ENCODE results near the gene FMN1. TPM values are rescaled to one million over a fixed set of nuclear protein-coding genes. Genes with fewer than 3 reads are reported as not detected.

FMN1 gene
- total RNA-seq, 4 donors from 2014 or later = 32.6 to 102 (median 63.0) TPM

- intact Hi-C loops (cut with DNase I; ENCODE audit: low total_unique reads) (no loop called here), in situ Hi-C loops (cut with MboI; ENCODE audit: low pct_ligation_motif_present in 1 of 4, low pct_unique_long_range_greater_than_20kb in 1 of 4, low sequenced_read_pairs in 3 of 4) (no loop called here)
- H3K9me3 ChIP-seq = no peaks in the 10 kb centered on the region
- DNase-seq = peak; percentile 33
- no peaks in the 10 kb centered on the region for H3K27me3 ChIP-seq
- TF ChIP-seq POLR2AphosphoS5 (IDR thresholded peaks at IDR 0.05) (no peak), POLR2A (IDR thresholded peaks at IDR 0.05) (no peak), EP300 (IDR thresholded peaks at IDR 0.05; ENCODE audit: low read depth) (no peak)
- TF ChIP-seq, protein P1, sequence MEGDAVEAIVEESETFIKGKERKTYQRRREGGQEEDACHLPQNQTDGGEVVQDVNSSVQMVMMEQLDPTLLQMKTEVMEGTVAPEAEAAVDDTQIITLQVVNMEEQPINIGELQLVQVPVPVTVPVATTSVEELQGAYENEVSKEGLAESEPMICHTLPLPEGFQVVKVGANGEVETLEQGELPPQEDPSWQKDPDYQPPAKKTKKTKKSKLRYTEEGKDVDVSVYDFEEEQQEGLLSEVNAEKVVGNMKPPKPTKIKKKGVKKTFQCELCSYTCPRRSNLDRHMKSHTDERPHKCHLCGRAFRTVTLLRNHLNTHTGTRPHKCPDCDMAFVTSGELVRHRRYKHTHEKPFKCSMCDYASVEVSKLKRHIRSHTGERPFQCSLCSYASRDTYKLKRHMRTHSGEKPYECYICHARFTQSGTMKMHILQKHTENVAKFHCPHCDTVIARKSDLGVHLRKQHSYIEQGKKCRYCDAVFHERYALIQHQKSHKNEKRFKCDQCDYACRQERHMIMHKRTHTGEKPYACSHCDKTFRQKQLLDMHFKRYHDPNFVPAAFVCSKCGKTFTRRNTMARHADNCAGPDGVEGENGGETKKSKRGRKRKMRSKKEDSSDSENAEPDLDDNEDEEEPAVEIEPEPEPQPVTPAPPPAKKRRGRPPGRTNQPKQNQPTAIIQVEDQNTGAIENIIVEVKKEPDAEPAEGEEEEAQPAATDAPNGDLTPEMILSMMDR (IDR thresholded peaks at IDR 0.05) = peak; percentile 26 to 43 (median 33)
- no peak overlapping the region for H3K4me3 ChIP-seq
- no peaks in the 10 kb centered on the region for H3K36me3 ChIP-seq
- no peak overlapping the region for H3K27ac ChIP-seq
- WGBS, 2 donors (ENCODE audit: low coverage in 1 of 2) = 66 to 84% methylated on average over 3 of the region's 3 CpGs
- H3K4me1 ChIP-seq = no peaks in the 10 kb centered on the region
Observed at GRCh38 chr15:33226559-33227181, 32.2 kb upstream of the FMN1 start.

GRCh38 chr15:33218071-33218491 is 23.6 kb upstream of the FMN1 start:
- 40 to 58% methylated on average over 2 of the region's 2 CpGs for WGBS, 2 donors (ENCODE audit: low coverage in 1 of 2)
- Histone ChIP-seq H3K36me3 (no peaks in the 10 kb centered on the region), H3K9me3 (no peaks in the 10 kb centered on the region), H3K4me3 (no peak overlapping the region), H3K4me1 (peaks cover 0 to 7% (median 2%) of the 10 kb centered on the region in 4 donors), H3K27me3 (no peaks in the 10 kb centered on the region), H3K27ac (no peak overlapping the region)
- TF ChIP-seq, protein P1 (IDR thresholded peaks at IDR 0.05) = no peak
- TF ChIP-seq POLR2AphosphoS5 (IDR thresholded peaks at IDR 0.05) = no peak
- no peak for TF ChIP-seq EP300 (IDR thresholded peaks at IDR 0.05; ENCODE audit: low read depth)
- no peak for TF ChIP-seq POLR2A (IDR thresholded peaks at IDR 0.05)
- intact Hi-C loops (cut with DNase I; ENCODE audit: low total_unique reads) = no loop called here
- no peak for DNase-seq
- in situ Hi-C loops (cut with MboI; ENCODE audit: low pct_ligation_motif_present in 1 of 4, low pct_unique_long_range_greater_than_20kb in 1 of 4, low sequenced_read_pairs in 3 of 4) = no loop called here

- Histone ChIP-seq H3K9me3 (no peaks in the 10 kb centered on the region), H3K36me3 (no peaks in the 10 kb centered on the region)
Observed at GRCh38 chr15:33215941-33216872, 21.7 kb upstream of the FMN1 start.

More at GRCh38 chr15:33215941-33216872, 21.7 kb upstream of the FMN1 start:
- H3K27ac ChIP-seq = no peak overlapping the region
- WGBS, 2 donors (ENCODE audit: low coverage in 1 of 2) = 93 to 100% methylated on average over 1 to 3 of the region's 3 CpGs
- H3K4me1 ChIP-seq = peaks cover 0 to 7% (median 2%) of the 10 kb centered on the region in 4 donors
- no peak for TF ChIP-seq POLR2A (IDR thresholded peaks at IDR 0.05)
- TF ChIP-seq, protein P1 (IDR thresholded peaks at IDR 0.05) = peak in 4 of 5 experiments; percentile 37 to 52 (median 42)
- intact Hi-C loops (cut with DNase I; ENCODE audit: low total_unique reads) = no loop called here
- in situ Hi-C loops (cut with MboI; ENCODE audit: low pct_ligation_motif_present in 1 of 4, low pct_unique_long_range_greater_than_20kb in 1 of 4, low sequenced_read_pairs in 3 of 4) = no loop called here
- no peak overlapping the region for H3K4me3 ChIP-seq
- H3K27me3 ChIP-seq = no peaks in the 10 kb centered on the region
- no peak for DNase-seq

Data from transverse colon (tissue), 4 donors.